Smooth muscle cell (in vitro differentiated cells): Measurements from ENCODE around the gene MYL10. TPM values are rescaled to one million over a fixed set of nuclear protein-coding genes. Genes with fewer than 3 reads are reported as not detected.
A peak's percentile ranks its signal among the peaks of the same experiment; 100 is the strongest.

Source experiments
- DNase-seq: peaks from one replicate; lab custom pipeline; 2025; ENCODE audit not compliant: unreplicated experiment; lab: John Stamatoyannopoulos, UW
- H2AFZ ChIP-seq: fragments of 200-600 bp; sonication (generic); 2 replicates; pipeline ENCODE4 v1.6.0; 2016; ENCODE audit warnings: antibody characterized with exemption, low read depth, mild to moderate bottlenecking
- H3F3A ChIP-seq: fragments of 200-600 bp; sonication (generic); 2 replicates; pipeline ENCODE4 v1.6.0; 2017; ENCODE audit warnings: antibody characterized with exemption, low read depth
- H3K27ac ChIP-seq: fragments of 200-600 bp; sonication (generic); 2 replicates; pipeline ENCODE4 v1.5.1; 2016; ENCODE audit warnings: low read depth, mild to moderate bottlenecking
- H3K27me3 ChIP-seq: fragments of 200-600 bp; sonication (generic); 2 replicates; pipeline ENCODE4 v1.6.1; 2016; ENCODE audit warnings: low read depth, mild to moderate bottlenecking
- H3K36me3 ChIP-seq: fragments of 200-600 bp; sonication (generic); 2 replicates; pipeline ENCODE4 v1.5.1; 2016; ENCODE audit warnings: low read depth
- H3K4me1 ChIP-seq: fragments of 200-600 bp; sonication (generic); 2 replicates; pipeline ENCODE4 v1.5.1; 2016; ENCODE audit warnings: low read depth
- H3K4me2 ChIP-seq: fragments of 200-600 bp; sonication (generic); 2 replicates; pipeline ENCODE4 v1.6.0; 2016; ENCODE audit warnings: mild to moderate bottlenecking
- H3K4me3 ChIP-seq: fragments of 200-600 bp; sonication (generic); 2 replicates; pipeline ENCODE4 v1.5.1; 2016; ENCODE audit warnings: mild to moderate bottlenecking
- H3K79me2 ChIP-seq: fragments of 200-600 bp; sonication (generic); 2 replicates; pipeline ENCODE4 v1.6.0; 2016; ENCODE audit warnings: low read depth, mild to moderate bottlenecking
- H3K9ac ChIP-seq: fragments of 200-600 bp; sonication (generic); 2 replicates; pipeline ENCODE4 v1.6.0; 2016; ENCODE audit warnings: low read depth
- H3K9me3 ChIP-seq: fragments of 200-600 bp; sonication (generic); replicated peaks from 2 replicates; pipeline ENCODE4 v1.5.1; 2016; ENCODE audit warnings: low read depth
- H4K20me1 ChIP-seq: fragments of 200-600 bp; sonication (generic); 2 replicates; pipeline ENCODE4 v1.6.0; 2016; ENCODE audit warnings: low read depth
- CTCF ChIP-seq: fragments of 200-600 bp; sonication (generic); IDR thresholded peaks from 2 replicates; pipeline ENCODE4 v1.5.1; 2017; ENCODE audit warnings: borderline replicate concordance, mild to moderate bottlenecking, antibody characterized with exemption; ENCODE audit not compliant: insufficient read depth, poor library complexity, severe bottlenecking
- WGBS: methylation state at CpG from one replicate; pipeline ENCODE4 v1.1.7; 2016; ENCODE audit warnings: low lambda C conversion rate; 5-methylcytosine and 5-hydroxymethylcytosine counted together
- polyA plus RNA-seq: library from polyadenylated mRNA; unstranded; fragments of >200 nt; fragmentation: Nextera tagmentation; extraction: Ambion mirVana; gene quantifications from 2 replicates; pipeline ENCODE4 v1.2.1, GENCODE V29; 2016
- total RNA-seq: library from RNA; depleted of rRNA; stranded (reverse); fragments of >200 nt; gene quantifications from 2 replicates; pipeline ENCODE4 v1.2.3, GENCODE V29; 2014

The MYL10 gene
- total and polyA plus RNA-seq, 2 experiments from 2014 or later: 5.3 to 32.7 TPM

DNA sequence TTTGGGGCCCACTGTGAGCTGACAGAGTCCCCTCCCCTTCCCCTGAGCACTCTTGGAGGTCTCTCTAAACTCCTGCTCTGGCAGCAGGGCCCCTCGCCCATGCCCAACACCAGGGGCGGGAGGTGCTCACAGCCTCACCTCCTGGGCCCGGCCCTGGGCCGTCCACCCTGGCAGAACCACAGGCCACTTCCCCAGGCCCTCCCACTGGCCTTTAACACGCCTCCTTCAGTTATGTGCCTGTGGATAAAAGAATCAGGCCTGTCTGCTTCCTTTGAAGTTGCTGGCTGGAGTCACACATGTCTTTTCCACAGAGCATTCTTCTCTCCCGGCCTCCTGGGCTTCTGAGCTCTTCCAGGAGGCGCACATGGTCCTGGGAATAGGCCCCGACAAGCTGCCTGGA lies 10.2 kb downstream of the MYL10 start:
- DNase-seq: no peak
- Histone ChIP-seq H3K27ac (peak overlapping the region; percentile 97), H3K9ac (peak overlapping the region; percentile 83), H3K79me2 (no peaks in the 10 kb centered on the region), H2AFZ (no peak overlapping the region), H3K27me3 (no peaks in the 10 kb centered on the region), H3K36me3 (no peaks in the 10 kb centered on the region), H3K4me2 (peak overlapping the region; percentile 13), H3K4me3 (no peak overlapping the region), H4K20me1 (no peaks in the 10 kb centered on the region), H3K4me1 (peaks cover 19% of the 10 kb centered on the region), H3F3A (peaks cover 25% of the 10 kb centered on the region), H3K9me3 (no peaks in the 10 kb centered on the region)
- TF ChIP-seq CTCF: no peak
- WGBS: 21% methylated on average over 8 of the region's 8 CpGs

GRCh38 chr7:101618207-101618839 lies 10.8 kb downstream of the MYL10 start:
- peaks cover 23% of the 10 kb centered on the region for H3F3A ChIP-seq
- DNase-seq: peak; percentile 74
- H3K4me3 ChIP-seq: no peak overlapping the region
- 25% methylated on average over 18 of the region's 20 CpGs for WGBS
- H3K4me1 ChIP-seq: peaks cover 24% of the 10 kb centered on the region
- no peaks in the 10 kb centered on the region for H3K27me3 ChIP-seq
- H3K36me3 ChIP-seq: no peaks in the 10 kb centered on the region
- no peak overlapping the region for H2AFZ ChIP-seq
- H3K4me2 ChIP-seq: peak overlapping the region; percentile 13
- no peaks in the 10 kb centered on the region for H3K79me2 ChIP-seq
- peak overlapping the region; percentile 97 for H3K27ac ChIP-seq
- H3K9me3 ChIP-seq: no peaks in the 10 kb centered on the region
- no peak for TF ChIP-seq CTCF
- peak overlapping the region; percentile 83 for H3K9ac ChIP-seq
- H4K20me1 ChIP-seq: no peaks in the 10 kb centered on the region

GRCh38 chr7:101617451-101618206 lies 11.5 kb downstream of the MYL10 start:
- peak overlapping the region; percentile 97 for H3K27ac ChIP-seq
- no peak overlapping the region for H2AFZ ChIP-seq
- TF ChIP-seq CTCF: no peak
- no peaks in the 10 kb centered on the region for H3K27me3 ChIP-seq
- no peaks in the 10 kb centered on the region for H3K9me3 ChIP-seq
- 96% methylated on average over 4 of the region's 4 CpGs for WGBS
- H3K9ac ChIP-seq: peak overlapping the region; percentile 55
- H3K36me3 ChIP-seq: no peaks in the 10 kb centered on the region
- no peaks in the 10 kb centered on the region for H3K79me2 ChIP-seq
- H3K4me2 ChIP-seq: peak overlapping the region; percentile 5
- peaks cover 20% of the 10 kb centered on the region for H3K4me1 ChIP-seq
- H3K4me3 ChIP-seq: no peak overlapping the region
- H3F3A ChIP-seq: peaks cover 18% of the 10 kb centered on the region
- H4K20me1 ChIP-seq: no peaks in the 10 kb centered on the region
- no peak for DNase-seq
